ENCODE data around the gene ATP8A2. TPM values are rescaled to one million over a fixed set of nuclear protein-coding genes. Genes with fewer than 3 reads are reported as not detected.

ATP8A2 gene
- total RNA-seq, 4 donors from 2014 or later, result 0.13 to 0.29 (median 0.24) TPM

DNA sequence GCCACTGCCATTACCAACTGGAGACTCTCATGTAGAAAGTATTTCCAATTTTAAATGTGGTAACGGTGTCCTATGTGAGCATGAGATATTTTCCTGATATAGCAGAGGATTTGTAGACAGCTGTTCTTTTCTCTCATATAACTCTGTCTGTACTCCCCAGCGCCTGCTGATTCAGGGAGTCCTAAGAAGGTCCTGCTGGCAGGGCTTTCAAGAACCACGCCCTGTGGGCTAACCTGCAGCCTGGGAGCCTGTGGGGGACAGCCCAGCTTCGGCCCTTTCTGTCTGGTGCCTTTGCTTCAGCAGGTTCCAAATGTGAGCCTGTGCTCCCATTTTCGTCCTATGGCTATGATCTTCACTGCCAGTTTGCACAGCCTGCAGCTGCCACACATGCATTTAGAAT lies 316.8 kb downstream of the ATP8A2 start:
- TF ChIP-seq, protein P1, sequence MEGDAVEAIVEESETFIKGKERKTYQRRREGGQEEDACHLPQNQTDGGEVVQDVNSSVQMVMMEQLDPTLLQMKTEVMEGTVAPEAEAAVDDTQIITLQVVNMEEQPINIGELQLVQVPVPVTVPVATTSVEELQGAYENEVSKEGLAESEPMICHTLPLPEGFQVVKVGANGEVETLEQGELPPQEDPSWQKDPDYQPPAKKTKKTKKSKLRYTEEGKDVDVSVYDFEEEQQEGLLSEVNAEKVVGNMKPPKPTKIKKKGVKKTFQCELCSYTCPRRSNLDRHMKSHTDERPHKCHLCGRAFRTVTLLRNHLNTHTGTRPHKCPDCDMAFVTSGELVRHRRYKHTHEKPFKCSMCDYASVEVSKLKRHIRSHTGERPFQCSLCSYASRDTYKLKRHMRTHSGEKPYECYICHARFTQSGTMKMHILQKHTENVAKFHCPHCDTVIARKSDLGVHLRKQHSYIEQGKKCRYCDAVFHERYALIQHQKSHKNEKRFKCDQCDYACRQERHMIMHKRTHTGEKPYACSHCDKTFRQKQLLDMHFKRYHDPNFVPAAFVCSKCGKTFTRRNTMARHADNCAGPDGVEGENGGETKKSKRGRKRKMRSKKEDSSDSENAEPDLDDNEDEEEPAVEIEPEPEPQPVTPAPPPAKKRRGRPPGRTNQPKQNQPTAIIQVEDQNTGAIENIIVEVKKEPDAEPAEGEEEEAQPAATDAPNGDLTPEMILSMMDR (IDR thresholded peaks at IDR 0.05), result no peak
- no peak for TF ChIP-seq POLR2A (IDR thresholded peaks at IDR 0.05)
- no peak for DNase-seq
- intact Hi-C loops (cut with DNase I), result no loop called here
- Histone ChIP-seq H3K4me1 (peaks cover 0 to 4% of the 10 kb centered on the region in 2 donors), H3K36me3 (no peaks in the 10 kb centered on the region), H3K9me3 (no peaks in the 10 kb centered on the region), H3K27me3 (no peaks in the 10 kb centered on the region), H3K27ac (no peak overlapping the region), H3K4me3 (replicated peaks in 1 of 3) (no peak overlapping the region)
- WGBS, 2 donors, result 88 to 93% methylated on average over 5 of the region's 5 CpGs

DNA sequence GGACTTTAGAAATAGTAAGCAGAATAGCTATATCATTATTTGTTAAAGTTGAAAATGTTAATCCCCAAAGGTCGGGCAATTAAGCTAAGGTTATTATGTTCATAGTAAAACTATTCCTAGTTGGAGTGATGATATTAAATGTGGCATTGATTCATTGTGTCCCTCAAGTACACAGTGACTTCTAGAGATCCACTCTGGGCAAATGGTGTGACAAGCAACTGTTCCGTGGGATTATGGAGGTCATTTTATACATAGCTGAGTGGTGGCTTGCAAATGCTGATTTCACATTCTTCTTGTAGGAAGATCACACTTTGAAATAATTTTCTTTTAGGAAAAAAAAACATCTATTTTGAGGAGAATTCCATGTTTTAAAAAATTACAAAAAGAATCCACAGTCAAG lies 317.8 kb downstream of the ATP8A2 start:
- H3K27ac ChIP-seq, result no peak overlapping the region
- DNase-seq, result no peak
- H3K27me3 ChIP-seq, result no peaks in the 10 kb centered on the region
- TF ChIP-seq, protein P1 (IDR thresholded peaks at IDR 0.05), result no peak
- TF ChIP-seq POLR2A (IDR thresholded peaks at IDR 0.05), result no peak
- WGBS, 2 donors, result 95 to 96% methylated on average over 2 of the region's 2 CpGs
- no peak overlapping the region for H3K4me3 ChIP-seq (replicated peaks in 1 of 3)
- intact Hi-C loops (cut with DNase I), result no loop called here
- no peaks in the 10 kb centered on the region for H3K9me3 ChIP-seq
- H3K36me3 ChIP-seq, result no peaks in the 10 kb centered on the region
- H3K4me1 ChIP-seq, result peaks cover 0 to 4% of the 10 kb centered on the region in 2 donors

DNA sequence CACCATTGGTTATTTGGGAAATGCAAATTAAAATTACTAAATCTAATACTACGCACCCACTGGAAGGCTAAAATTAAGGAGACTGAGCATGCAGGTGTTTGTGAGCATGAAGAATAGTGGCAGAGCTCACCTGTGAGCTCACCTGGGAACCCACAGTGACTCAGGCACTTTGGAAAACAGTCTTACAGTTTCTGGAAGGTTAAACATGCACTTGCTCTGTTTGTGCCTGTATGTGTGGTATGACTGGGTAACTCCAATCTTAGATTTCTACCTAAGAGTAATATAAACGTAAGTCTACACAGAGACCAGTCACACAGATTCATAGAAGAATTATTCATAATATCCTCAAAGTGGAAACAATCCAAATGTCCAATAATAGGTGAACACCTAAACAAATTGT lies 318.8 kb downstream of the ATP8A2 start:
- TF ChIP-seq, protein P1 (IDR thresholded peaks at IDR 0.05), result no peak
- TF ChIP-seq POLR2A (IDR thresholded peaks at IDR 0.05), result no peak
- Histone ChIP-seq H3K27ac (no peak overlapping the region), H3K36me3 (no peaks in the 10 kb centered on the region), H3K27me3 (no peaks in the 10 kb centered on the region), H3K4me3 (replicated peaks in 1 of 3) (no peak overlapping the region), H3K4me1 (peaks cover 0 to 4% of the 10 kb centered on the region in 2 donors), H3K9me3 (no peaks in the 10 kb centered on the region)
- DNase-seq, result no peak
- WGBS, 2 donors, result 93 to 98% methylated on average over 2 of the region's 2 CpGs
- intact Hi-C loops (cut with DNase I), result no loop called here

DNA sequence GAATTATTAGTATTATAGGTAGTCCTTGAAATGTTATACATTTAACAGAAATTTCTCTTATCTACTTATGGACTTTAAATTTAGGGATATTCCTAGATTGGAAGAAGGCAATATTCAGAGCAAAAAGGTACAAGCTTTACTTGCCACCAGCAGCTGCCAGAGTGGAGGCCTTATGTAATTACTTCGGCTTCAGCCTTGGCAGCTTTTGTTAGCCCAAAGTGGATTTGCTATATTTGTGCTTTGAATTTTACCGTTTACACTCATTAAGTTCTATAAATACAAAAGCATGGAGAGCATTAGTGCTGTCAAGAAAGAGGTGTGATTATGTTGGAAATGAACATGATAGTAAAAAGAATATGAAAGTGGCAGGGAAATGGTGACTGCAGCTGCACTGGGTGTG lies 319.9 kb downstream of the ATP8A2 start:
- intact Hi-C loops (cut with DNase I), result no loop called here
- 82 to 83% methylated on average over 2 of the region's 2 CpGs for whole genome bisulfite sequencing, 2 donors

DNA sequence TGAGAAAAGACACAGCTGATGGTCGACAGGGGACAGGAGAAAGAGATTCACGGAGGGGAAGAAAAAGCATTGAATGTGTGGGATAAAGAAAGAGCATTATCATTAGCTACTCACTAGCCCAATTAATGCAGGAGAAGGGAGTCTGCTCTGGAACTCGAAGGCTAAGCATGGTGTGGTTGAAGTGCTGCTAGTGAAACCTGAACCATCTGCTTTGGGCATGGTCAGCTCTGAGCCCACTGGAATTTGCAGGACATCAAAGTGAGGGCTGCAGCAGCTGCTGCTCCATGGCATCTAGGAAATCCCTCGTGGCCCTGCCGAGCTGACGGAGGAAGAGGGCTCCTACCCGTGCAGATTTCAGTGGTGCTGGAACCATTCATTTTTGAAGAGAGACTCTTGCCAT lies 320.3 kb downstream of the ATP8A2 start:
- WGBS, 2 donors, result 45 to 51% methylated on average over 7 of the region's 7 CpGs
- Histone ChIP-seq H3K9me3 (no peaks in the 10 kb centered on the region), H3K4me1 (peaks cover 0 to 4% of the 10 kb centered on the region in 2 donors), H3K27ac (no peak overlapping the region), H3K36me3 (no peaks in the 10 kb centered on the region), H3K27me3 (no peaks in the 10 kb centered on the region), H3K4me3 (replicated peaks in 1 of 3) (no peak overlapping the region)
- no peak for DNase-seq
- TF ChIP-seq, protein P1 (IDR thresholded peaks at IDR 0.05), result no peak
- TF ChIP-seq POLR2A (IDR thresholded peaks at IDR 0.05), result no peak
- intact Hi-C loops (cut with DNase I), result no loop called here

More for the DNA sequence above, 319.9 kb downstream of the ATP8A2 start:
- no peaks in the 10 kb centered on the region for H3K9me3 ChIP-seq
- no peak overlapping the region for H3K4me3 ChIP-seq (replicated peaks in 1 of 3)
- DNase-seq, result no peak
- no peaks in the 10 kb centered on the region for H3K36me3 ChIP-seq
- peaks cover 0 to 4% of the 10 kb centered on the region in 2 donors for H3K4me1 ChIP-seq
- H3K27me3 ChIP-seq, result no peaks in the 10 kb centered on the region
- TF ChIP-seq, protein P1 (IDR thresholded peaks at IDR 0.05), result no peak
- TF ChIP-seq POLR2A (IDR thresholded peaks at IDR 0.05), result no peak
- no peak overlapping the region for H3K27ac ChIP-seq
